HUES64 (cell line): ENCODE measurements around the gene MT1B.

ENCODE experiments used
- H3K27ac ChIP-seq: 2 replicates; pipeline ENCODE4 v1.7.0; 2013; ENCODE audit warnings: low read depth, low read length, inconsistent platforms
- H3K27me3 ChIP-seq: 2 replicates; pipeline ENCODE4 v1.6.1; 2013; ENCODE audit warnings: mild to moderate bottlenecking, low read length; ENCODE audit not compliant: insufficient read depth
- H3K36me3 ChIP-seq: 2 replicates; pipeline ENCODE4 v1.6.1; 2013; ENCODE audit warnings: mild to moderate bottlenecking, low read length; ENCODE audit not compliant: insufficient read depth
- H3K4me1 ChIP-seq: 2 replicates; pipeline ENCODE4 v1.6.1; 2013; ENCODE audit warnings: mild to moderate bottlenecking, low read length, moderate library complexity; ENCODE audit not compliant: insufficient read depth
- H3K4me3 ChIP-seq: 2 replicates; pipeline ENCODE4 v1.5.1; 2013; ENCODE audit warnings: mild to moderate bottlenecking, low read length, moderate library complexity
- H3K9ac ChIP-seq: 2 replicates; pipeline ENCODE4 v1.6.1; 2013; ENCODE audit warnings: mild to moderate bottlenecking, low read depth, low read length
- H3K9me3 ChIP-seq: 2 replicates; pipeline ENCODE4 v1.6.1; 2013; ENCODE audit warnings: low read depth, low read length; ENCODE audit not compliant: insufficient read depth
- WGBS: fragments of 150-250, 120-280 bp; methylation state at CpG from one replicate; pipeline ENCODE4 v1.1.7; 2013; ENCODE audit warnings: missing lambda C conversion rate; 5-methylcytosine and 5-hydroxymethylcytosine counted together

The MT1B gene

DNA sequence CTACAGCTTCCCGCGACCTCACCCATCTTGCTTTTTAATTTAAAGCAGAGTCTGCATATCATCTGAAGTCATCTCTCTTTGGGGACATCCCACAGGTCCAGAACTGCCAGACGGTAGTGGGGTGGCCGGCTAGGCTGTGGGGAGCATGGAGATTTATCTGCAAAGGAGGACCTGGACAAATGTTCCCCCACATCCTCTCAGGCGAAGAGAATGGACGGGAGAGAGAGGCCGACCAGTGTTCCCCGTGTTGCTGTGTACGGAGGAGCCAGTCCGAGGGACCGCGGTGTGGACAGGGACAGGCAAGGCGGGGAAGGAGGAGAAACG is 19.9 kb upstream of the MT1B start:
- peaks cover 99% of the 10 kb centered on the region for H3K27me3 ChIP-seq
- H3K36me3 ChIP-seq, result no peaks in the 10 kb centered on the region
- H3K27ac ChIP-seq, result no peak overlapping the region
- peaks cover 4% of the 10 kb centered on the region; the same call in 1 of the 2 replicates for H3K4me1 ChIP-seq
- H3K9ac ChIP-seq, result no peak overlapping the region
- H3K4me3 ChIP-seq, result peak overlapping the region; percentile 44
- H3K9me3 ChIP-seq, result no peaks in the 10 kb centered on the region
- WGBS, result 14% methylated on average over 14 of the region's 14 CpGs

DNA sequence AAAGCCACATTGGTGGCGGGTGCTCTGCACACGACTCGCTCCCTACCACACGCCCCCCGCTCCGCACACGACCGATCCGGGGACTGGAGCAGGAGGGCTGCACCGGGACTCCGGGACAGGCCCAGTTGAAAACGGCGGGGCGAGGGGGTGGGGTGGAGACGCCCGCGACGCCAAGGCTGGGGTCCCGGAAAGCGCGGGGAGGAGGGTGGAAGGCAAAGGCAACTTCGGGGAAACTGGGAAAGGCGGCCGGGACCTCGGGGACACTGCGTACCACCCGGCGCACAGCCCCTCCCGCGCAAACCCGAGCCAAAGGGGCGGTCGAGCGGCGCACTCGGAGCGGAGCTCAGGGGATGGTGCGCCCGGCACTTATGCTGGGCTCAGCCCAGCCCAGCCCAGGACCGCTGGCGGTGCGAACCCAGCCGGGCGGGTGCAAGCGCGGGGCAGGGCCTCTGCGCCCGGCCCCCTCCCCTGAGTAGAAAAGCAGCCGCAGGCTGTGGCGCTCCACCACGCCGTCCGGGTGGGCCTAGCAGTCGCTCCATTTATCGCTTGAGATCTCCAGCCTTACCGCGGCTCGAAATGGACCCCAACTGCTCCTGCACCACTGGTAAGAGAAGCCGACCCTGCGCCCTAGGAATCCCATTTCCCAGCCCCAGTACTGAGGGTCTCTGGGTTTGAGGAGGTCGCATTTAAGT is 19.4 kb upstream of the MT1B start, which contains the start of gene MT1M:
Gene MT1M, plus strand, starts transcription at position 504 of the 692 bp plus-strand sequence. Its CDS starts 73 bp downstream, at position 577.
- Histone ChIP-seq H3K4me1 (no peaks in the 10 kb centered on the region), H3K36me3 (no peaks in the 10 kb centered on the region), H3K4me3 (peak within 1 kb of the TSS; percentile 44), H3K27me3 (peaks cover 99% of the 10 kb centered on the region), H3K9me3 (no peaks in the 10 kb centered on the region), H3K27ac (no peak within 1 kb of the TSS), H3K9ac (no peak within 1 kb of the TSS)
- whole genome bisulfite sequencing, result 1% methylated on average over 58 of the region's 61 CpGs

DNA sequence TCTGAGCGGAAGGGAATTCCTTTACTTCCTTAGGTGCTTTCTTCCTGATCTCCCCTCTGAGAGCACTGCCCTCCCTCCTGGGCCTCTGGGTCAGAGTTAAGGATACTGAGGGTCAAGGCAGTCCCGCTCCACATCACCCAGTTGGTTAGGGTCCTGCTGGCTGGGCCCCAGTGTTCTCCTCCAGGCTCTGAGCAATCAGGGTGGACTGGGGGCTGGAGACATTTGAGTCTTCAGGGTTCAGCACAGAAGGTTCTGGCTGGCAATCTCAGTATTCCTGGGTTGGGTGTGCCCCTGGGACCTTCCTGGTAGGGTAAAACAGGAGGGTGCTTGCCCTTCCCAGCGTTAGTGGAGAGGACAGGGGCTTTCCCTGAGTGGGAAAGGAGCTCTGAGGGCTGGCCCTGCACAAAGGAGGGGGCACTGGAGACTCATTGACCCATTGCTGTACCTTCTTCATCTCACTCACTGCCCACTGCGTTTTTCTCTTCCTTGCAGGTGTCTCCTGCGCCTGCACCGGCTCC is 18.8 kb upstream of the MT1B start:
- H3K4me3 ChIP-seq, result peak overlapping the region; percentile 44
- H3K9me3 ChIP-seq, result no peaks in the 10 kb centered on the region
- H3K4me1 ChIP-seq, result no peaks in the 10 kb centered on the region
- no peak overlapping the region for H3K27ac ChIP-seq
- H3K36me3 ChIP-seq, result no peaks in the 10 kb centered on the region
- 15% methylated on average over 6 of the region's 6 CpGs for WGBS
- H3K9ac ChIP-seq, result no peak overlapping the region
- H3K27me3 ChIP-seq, result peaks cover 100% of the 10 kb centered on the region

DNA sequence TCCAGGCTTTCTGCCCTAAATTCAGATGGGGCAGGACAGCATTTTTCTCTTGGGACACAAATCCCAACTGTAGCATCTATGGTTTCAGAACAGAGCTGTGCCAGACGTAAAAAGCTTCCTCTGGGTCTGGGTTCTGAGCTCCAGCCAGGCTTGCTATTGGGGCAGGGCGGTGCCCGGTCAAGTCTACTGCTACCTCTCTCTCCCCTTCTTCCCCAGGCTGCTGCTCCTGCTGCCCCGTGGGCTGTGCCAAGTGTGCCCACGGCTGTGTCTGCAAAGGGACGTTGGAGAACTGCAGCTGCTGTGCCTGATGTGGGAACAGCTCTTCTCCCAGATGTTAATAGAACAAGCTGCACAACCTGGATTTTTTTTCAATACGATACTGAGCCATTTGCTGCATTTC is 18.2 kb upstream of the MT1B start:
- H3K9me3 ChIP-seq, result no peaks in the 10 kb centered on the region
- H3K36me3 ChIP-seq, result no peaks in the 10 kb centered on the region
- no peak overlapping the region for H3K4me3 ChIP-seq
- H3K27me3 ChIP-seq, result peaks cover 100% of the 10 kb centered on the region
- peaks cover under 1% of the 10 kb centered on the region; the same call in 1 of the 2 replicates for H3K4me1 ChIP-seq
- H3K9ac ChIP-seq, result no peak overlapping the region
- WGBS, result 49% methylated on average over 7 of the region's 7 CpGs
- H3K27ac ChIP-seq, result no peak overlapping the region

DNA sequence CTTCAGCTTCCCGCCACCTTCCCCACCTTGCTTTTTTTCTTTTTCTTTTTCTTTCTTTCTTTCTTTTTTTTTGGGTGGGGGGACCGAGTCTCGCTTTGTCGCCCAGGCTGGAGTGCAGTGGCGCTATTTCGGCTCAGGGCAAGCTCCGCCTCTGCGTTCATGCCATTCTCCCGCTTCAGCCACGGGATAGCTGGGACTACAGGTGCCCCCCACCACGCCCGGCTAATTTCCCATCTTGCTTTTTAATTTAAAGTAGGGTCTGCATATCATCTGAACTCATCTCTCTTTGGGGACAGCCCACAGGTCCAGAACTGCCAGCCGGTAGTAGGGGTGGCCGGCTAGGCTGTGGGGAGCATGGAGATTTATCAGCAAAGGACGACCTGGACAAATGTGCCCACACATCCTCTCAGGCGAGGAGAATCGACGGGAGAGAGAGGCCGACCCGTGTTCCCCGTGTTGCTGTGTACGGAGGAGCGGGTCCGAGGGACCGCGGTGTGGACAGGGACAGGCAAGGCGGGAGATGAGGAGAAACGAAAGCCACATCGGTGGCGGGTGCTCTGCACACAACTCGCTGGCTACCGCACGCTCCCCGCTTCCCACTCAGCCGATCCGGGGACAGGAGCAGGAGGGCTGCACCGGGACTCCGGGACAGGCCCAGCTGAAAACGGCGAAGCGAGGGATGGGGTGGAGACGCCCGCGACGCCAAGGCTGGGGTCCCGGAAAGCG is 16.8 kb upstream of the MT1B start:
- no peaks in the 10 kb centered on the region for H3K36me3 ChIP-seq
- H3K9ac ChIP-seq, result no peak overlapping the region
- H3K27me3 ChIP-seq, result peaks cover 100% of the 10 kb centered on the region
- peaks cover 3% of the 10 kb centered on the region; the same call in 1 of the 2 replicates for H3K4me1 ChIP-seq
- 3% methylated on average over 47 of the region's 47 CpGs for WGBS
- H3K9me3 ChIP-seq, result no peaks in the 10 kb centered on the region
- peak overlapping the region; percentile 20; the same call in 1 of the 2 replicates for H3K4me3 ChIP-seq
- no peak overlapping the region for H3K27ac ChIP-seq

DNA sequence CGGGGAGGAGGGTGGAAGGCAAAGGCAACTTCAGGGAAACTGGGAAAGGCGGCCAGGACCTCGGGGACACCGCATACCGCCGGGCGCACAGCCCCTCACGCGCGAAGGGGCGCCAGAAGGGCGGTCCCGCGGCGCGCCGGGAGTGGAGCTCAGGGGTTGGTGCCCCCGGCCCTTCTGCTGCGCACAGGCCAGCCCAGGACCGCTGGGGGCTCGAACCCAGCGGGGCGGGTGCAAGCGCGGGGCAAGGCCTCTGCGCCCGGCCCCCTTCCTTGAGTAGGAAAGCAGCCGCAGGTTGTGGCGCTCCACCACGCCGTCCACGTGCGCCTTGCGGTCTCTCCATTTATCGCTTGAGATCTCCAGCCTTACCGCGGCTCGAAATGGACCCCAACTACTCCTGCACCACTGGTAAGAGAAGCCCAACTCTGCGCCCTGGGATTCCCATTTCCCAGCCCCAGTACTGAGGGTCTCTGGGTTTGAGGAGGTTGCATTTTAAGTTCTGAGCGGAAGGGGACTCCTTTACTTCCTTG is 16.2 kb upstream of the MT1B start:
- Histone ChIP-seq H3K36me3 (no peaks in the 10 kb centered on the region), H3K27me3 (peaks cover 100% of the 10 kb centered on the region), H3K4me3 (peak overlapping the region; percentile 20; the same call in 1 of the 2 replicates), H3K27ac (no peak overlapping the region), H3K9ac (no peak overlapping the region), H3K9me3 (no peaks in the 10 kb centered on the region), H3K4me1 (peaks cover 3% of the 10 kb centered on the region; the same call in 1 of the 2 replicates)
- 3% methylated on average over 40 of the region's 40 CpGs for WGBS

DNA sequence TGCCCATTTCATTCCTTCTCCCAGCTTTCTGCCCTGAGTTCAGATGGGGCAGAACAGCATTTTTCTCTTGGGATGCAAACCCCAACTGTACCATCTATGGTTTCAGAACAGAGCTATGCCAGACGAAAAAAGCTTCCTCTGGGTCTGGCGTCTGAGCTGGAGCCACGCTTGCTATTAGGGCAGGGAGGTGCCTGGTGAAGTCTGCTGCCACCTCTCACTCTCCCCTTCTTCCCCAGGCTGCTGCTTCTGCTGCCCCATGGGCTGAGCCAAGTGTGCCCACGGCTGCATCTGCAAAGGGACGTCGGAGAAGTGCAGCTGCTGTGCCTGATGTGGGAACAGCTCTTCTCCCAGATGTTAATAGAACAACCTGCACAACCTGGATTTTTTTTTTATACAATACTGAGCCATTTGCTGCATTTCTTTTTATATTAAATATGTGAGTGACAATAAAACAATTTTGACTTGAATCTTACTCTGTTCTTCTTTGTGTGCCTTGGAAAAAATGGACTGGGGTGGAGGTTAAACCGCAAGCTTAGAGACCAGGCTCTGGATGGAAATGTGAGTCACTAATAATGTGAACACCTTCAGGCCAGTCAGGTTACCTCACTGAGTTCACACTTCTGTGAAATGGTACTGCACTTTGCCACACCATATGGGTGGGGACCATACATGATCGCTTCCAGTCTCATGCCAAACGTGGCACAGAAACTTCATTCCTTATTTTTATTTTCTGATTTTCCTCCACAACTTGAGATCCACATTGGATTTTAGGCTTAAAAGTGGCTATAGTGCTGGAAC is 14.9 kb upstream of the MT1B start:
- no peaks in the 10 kb centered on the region for H3K36me3 ChIP-seq
- no peak overlapping the region for H3K27ac ChIP-seq
- H3K4me1 ChIP-seq, result peaks cover 3% of the 10 kb centered on the region; the same call in 1 of the 2 replicates
- H3K9ac ChIP-seq, result no peak overlapping the region
- no peaks in the 10 kb centered on the region for H3K9me3 ChIP-seq
- 23% methylated on average over 9 of the region's 9 CpGs for WGBS
- H3K27me3 ChIP-seq, result peaks cover 100% of the 10 kb centered on the region
- no peak overlapping the region for H3K4me3 ChIP-seq

DNA sequence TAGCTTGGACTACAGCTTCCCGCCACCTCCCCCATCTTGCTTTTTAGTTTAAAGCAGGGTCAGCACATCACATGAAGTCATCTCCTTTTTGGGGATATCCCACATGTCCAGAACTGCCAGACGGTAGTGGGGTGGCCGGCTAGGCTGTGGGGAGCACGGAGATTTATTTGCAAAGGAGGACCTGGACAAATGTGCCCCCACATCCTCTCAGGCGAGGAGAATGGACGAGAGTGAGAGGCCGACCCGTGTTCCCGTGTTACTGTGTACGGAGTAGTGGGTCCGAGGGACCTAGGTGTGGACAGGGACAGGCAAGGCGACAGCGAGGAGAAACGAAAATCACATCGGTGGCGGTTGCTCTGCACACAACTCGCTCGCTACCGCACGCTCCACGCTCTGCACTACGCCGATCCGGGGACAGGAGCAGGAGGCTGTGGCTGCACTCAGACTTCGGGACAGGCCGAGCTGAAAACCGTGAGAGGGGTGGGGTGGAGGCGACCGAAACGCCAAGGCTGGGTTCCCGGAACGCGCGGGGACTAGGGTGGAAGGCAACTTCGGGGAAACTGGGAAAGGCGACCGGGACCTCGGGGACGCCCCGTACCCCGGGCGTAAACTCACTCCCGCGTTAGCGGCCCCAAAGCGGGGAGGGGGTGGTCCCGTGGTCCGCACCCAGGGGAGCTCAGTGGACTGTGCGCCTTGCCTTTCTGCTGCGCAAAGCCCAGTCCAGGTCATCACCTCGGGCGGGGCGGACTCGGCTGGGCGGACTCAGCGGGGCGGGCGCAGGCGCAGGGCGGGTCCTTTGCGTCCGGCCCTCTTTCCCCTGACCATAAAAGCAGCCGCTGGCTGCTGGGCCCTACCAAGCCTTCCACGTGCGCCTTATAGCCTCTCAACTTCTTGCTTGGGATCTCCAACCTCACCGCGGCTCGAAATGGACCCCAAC is 13.6 kb upstream of the MT1B start, which contains the start of gene MT1A:
Gene MT1A, plus strand, starts transcription at position 853 of the 937 bp plus-strand sequence. Its CDS starts 73 bp downstream, at position 926.
- Histone ChIP-seq H3K27me3 (peaks cover 100% of the 10 kb centered on the region), H3K9me3 (no peaks in the 10 kb centered on the region), H3K36me3 (no peaks in the 10 kb centered on the region), H3K27ac (no peak within 1 kb of the TSS), H3K4me3 (peak within 1 kb of the TSS; percentile 49), H3K4me1 (peaks cover 3% of the 10 kb centered on the region; the same call in 1 of the 2 replicates), H3K9ac (no peak within 1 kb of the TSS)
- 3% methylated on average over 68 of the region's 68 CpGs for WGBS

DNA sequence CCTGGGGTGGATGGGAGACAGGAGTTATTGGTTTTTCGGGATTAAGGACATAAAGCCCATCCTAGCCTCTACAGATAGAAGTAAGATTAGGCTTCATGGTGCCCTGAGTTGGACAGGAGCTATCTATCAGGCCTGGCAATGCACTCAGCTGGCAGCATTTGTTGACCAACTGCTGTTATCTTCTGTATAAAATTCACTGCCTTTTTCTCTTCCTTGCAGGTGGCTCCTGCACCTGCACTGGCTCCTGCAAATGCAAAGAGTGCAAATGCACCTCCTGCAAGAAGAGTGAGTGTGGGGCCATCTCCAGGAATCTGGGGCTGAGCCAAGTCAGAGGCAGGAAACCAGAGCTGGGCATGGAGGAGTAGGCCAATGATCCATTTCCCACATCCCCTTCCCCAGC is 12.6 kb upstream of the MT1B start:
- no peak overlapping the region for H3K9ac ChIP-seq
- H3K27ac ChIP-seq, result no peak overlapping the region
- H3K27me3 ChIP-seq, result peaks cover 100% of the 10 kb centered on the region
- H3K9me3 ChIP-seq, result no peaks in the 10 kb centered on the region
- H3K4me3 ChIP-seq, result no peak overlapping the region
- H3K4me1 ChIP-seq, result peaks cover 3% of the 10 kb centered on the region; the same call in 1 of the 2 replicates
- 89% methylated on average over 1 of the region's 1 CpG for WGBS
- no peaks in the 10 kb centered on the region for H3K36me3 ChIP-seq

DNA sequence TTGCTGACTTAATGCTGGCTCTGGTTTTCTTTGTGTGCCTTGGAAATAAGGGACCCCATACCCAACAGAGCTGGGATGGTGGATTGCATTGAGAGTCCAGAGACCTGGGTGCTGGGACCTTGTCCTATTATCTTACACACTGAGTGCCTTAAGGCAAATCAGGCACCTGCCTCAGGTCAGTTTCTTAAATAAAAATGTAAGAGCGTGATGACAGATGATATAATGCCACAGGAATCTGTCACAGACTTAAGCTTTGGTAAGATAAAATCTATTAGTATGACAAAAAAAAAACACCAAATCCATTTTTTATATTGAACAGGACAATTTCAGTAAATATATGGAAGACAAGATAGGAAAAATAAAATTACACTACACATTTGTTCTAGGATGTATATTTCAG is 11.6 kb upstream of the MT1B start:
- Histone ChIP-seq H3K9me3 (no peaks in the 10 kb centered on the region), H3K27me3 (peaks cover 100% of the 10 kb centered on the region)
- WGBS, result 100% methylated on average over 1 of the region's 1 CpG

More for the DNA sequence above, 11.6 kb upstream of the MT1B start:
- Histone ChIP-seq H3K36me3 (no peaks in the 10 kb centered on the region), H3K4me1 (peaks cover 3% of the 10 kb centered on the region; the same call in 1 of the 2 replicates), H3K4me3 (no peak overlapping the region), H3K9ac (no peak overlapping the region), H3K27ac (no peak overlapping the region)
